ENCODE results near the gene NRXN2. TPM values are rescaled to one million over a fixed set of nuclear protein-coding genes. Genes with fewer than 3 reads are reported as not detected.

Gene NRXN2
- total RNA-seq, 1 donor from 2014 or later = 0.14 TPM

GRCh38 chr11:64753380-64754123 is 30.6 kb upstream of the NRXN2 start:
- no peak for DNase-seq (ENCODE audit: low read depth)
- Mint-ChIP-seq H3K27ac (ENCODE audit: unreplicated experiment) (no peak overlapping the region), H3K9me3 (ENCODE audit: unreplicated experiment) (no peaks in the 10 kb centered on the region), H3K27me3 (ENCODE audit: low read depth, unreplicated experiment) (peaks cover 17% of the 10 kb centered on the region), H3K4me1 (ENCODE audit: low read depth, unreplicated experiment) (no peaks in the 10 kb centered on the region), H3K4me3 (ENCODE audit: unreplicated experiment) (no peak overlapping the region), H3K36me3 (ENCODE audit: low read depth, unreplicated experiment) (peaks cover 9% of the 10 kb centered on the region)
- H3K4me1 ChIP-seq (ENCODE audit: insufficient read depth, low read length) = no peaks in the 10 kb centered on the region
- no peak overlapping the region for H3K4me3 ChIP-seq (ENCODE audit: insufficient read depth, low read depth, low read length)
- no peaks in the 10 kb centered on the region for H4K20me1 ChIP-seq (ENCODE audit: insufficient read depth, low read length)
- no peak overlapping the region for H2AFZ ChIP-seq (ENCODE audit: low read depth, low read length)
- TF ChIP-seq, protein P1, sequence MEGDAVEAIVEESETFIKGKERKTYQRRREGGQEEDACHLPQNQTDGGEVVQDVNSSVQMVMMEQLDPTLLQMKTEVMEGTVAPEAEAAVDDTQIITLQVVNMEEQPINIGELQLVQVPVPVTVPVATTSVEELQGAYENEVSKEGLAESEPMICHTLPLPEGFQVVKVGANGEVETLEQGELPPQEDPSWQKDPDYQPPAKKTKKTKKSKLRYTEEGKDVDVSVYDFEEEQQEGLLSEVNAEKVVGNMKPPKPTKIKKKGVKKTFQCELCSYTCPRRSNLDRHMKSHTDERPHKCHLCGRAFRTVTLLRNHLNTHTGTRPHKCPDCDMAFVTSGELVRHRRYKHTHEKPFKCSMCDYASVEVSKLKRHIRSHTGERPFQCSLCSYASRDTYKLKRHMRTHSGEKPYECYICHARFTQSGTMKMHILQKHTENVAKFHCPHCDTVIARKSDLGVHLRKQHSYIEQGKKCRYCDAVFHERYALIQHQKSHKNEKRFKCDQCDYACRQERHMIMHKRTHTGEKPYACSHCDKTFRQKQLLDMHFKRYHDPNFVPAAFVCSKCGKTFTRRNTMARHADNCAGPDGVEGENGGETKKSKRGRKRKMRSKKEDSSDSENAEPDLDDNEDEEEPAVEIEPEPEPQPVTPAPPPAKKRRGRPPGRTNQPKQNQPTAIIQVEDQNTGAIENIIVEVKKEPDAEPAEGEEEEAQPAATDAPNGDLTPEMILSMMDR (IDR thresholded peaks at IDR 0.05; ENCODE audit: insufficient read depth, low read depth, low read length) = no peak
- TF ChIP-seq EZH2 (IDR thresholded peaks at IDR 0.05; ENCODE audit: insufficient read depth, low read length) = no peak
- H3K9me3 ChIP-seq (ENCODE audit: insufficient read depth, low read depth, low read length) = no peaks in the 10 kb centered on the region
- H3K36me3 ChIP-seq (ENCODE audit: insufficient read depth, low read length) = no peaks in the 10 kb centered on the region
- H3K4me2 ChIP-seq (ENCODE audit: low read length) = no peak overlapping the region
- H3K79me2 ChIP-seq (ENCODE audit: insufficient read depth, low read length) = no peaks in the 10 kb centered on the region
- H3K27me3 ChIP-seq (ENCODE audit: insufficient read depth, low read length) = no peaks in the 10 kb centered on the region
- H3K9ac ChIP-seq (ENCODE audit: low read length) = no peak overlapping the region
- FAIRE-seq = no peak
- H3K27ac ChIP-seq (ENCODE audit: low read depth, low read length) = no peak overlapping the region

- H3K4me3 Mint-ChIP-seq (ENCODE audit: unreplicated experiment) = no peak overlapping the region
- no peak for DNase-seq (ENCODE audit: low read depth)
- H3K36me3 Mint-ChIP-seq (ENCODE audit: low read depth, unreplicated experiment) = peaks cover 9% of the 10 kb centered on the region
Observed at GRCh38 chr11:64753019-64753379, 30.0 kb upstream of the NRXN2 start.

More at GRCh38 chr11:64753019-64753379, 30.0 kb upstream of the NRXN2 start:
- Histone ChIP-seq H3K9me3 (ENCODE audit: insufficient read depth, low read depth, low read length) (no peaks in the 10 kb centered on the region), H3K36me3 (ENCODE audit: insufficient read depth, low read length) (no peaks in the 10 kb centered on the region), H3K4me3 (ENCODE audit: insufficient read depth, low read depth, low read length) (no peak overlapping the region), H3K27ac (ENCODE audit: low read depth, low read length) (no peak overlapping the region), H4K20me1 (ENCODE audit: insufficient read depth, low read length) (no peaks in the 10 kb centered on the region), H3K4me1 (ENCODE audit: insufficient read depth, low read length) (no peaks in the 10 kb centered on the region), H3K4me2 (ENCODE audit: low read length) (no peak overlapping the region), H3K79me2 (ENCODE audit: insufficient read depth, low read length) (no peaks in the 10 kb centered on the region), H2AFZ (ENCODE audit: low read depth, low read length) (no peak overlapping the region), H3K9ac (ENCODE audit: low read length) (no peak overlapping the region), H3K27me3 (ENCODE audit: insufficient read depth, low read length) (no peaks in the 10 kb centered on the region)
- Mint-ChIP-seq H3K27ac (ENCODE audit: unreplicated experiment) (no peak overlapping the region), H3K9me3 (ENCODE audit: unreplicated experiment) (no peaks in the 10 kb centered on the region), H3K4me1 (ENCODE audit: low read depth, unreplicated experiment) (no peaks in the 10 kb centered on the region), H3K27me3 (ENCODE audit: low read depth, unreplicated experiment) (peaks cover 17% of the 10 kb centered on the region)
- no peak for TF ChIP-seq EZH2 (IDR thresholded peaks at IDR 0.05; ENCODE audit: insufficient read depth, low read length)
- TF ChIP-seq, protein P1 (IDR thresholded peaks at IDR 0.05; ENCODE audit: insufficient read depth, low read depth, low read length) = no peak
- FAIRE-seq = no peak

Data from astrocyte (in vitro differentiated cells and primary cell).